ENCODE results near the gene HACD4.

The HACD4 gene

DNA sequence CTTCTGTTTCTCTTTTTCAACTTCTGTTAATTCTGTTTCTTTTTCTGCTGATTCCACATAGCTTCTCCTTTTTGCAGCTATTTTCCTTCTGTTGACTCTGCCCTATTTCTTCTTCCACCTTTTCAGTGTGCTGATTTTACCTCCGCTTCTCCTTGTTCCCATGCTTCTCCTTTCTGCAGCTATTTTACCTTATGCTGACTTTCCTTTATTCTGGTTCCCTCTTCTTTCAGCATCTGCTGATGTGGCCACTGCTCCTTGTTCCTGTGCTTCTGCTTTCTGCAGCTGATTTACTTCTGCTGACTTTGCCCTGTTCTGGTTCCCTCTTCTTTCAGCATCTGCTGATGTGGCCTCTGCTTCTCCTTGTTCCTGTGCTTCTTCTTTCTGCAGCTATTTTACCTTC is 58.8 kb downstream of the HACD4 start:
- in situ Hi-C loops (cut with HindIII; ENCODE audit: low sequenced_read_pairs), result no loop called here
- TF ChIP-seq, protein P1, sequence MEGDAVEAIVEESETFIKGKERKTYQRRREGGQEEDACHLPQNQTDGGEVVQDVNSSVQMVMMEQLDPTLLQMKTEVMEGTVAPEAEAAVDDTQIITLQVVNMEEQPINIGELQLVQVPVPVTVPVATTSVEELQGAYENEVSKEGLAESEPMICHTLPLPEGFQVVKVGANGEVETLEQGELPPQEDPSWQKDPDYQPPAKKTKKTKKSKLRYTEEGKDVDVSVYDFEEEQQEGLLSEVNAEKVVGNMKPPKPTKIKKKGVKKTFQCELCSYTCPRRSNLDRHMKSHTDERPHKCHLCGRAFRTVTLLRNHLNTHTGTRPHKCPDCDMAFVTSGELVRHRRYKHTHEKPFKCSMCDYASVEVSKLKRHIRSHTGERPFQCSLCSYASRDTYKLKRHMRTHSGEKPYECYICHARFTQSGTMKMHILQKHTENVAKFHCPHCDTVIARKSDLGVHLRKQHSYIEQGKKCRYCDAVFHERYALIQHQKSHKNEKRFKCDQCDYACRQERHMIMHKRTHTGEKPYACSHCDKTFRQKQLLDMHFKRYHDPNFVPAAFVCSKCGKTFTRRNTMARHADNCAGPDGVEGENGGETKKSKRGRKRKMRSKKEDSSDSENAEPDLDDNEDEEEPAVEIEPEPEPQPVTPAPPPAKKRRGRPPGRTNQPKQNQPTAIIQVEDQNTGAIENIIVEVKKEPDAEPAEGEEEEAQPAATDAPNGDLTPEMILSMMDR (IDR thresholded peaks at IDR 0.05; ENCODE audit: low read depth, low read length), result no peak
- no peak for DNase-seq (ENCODE audit: low read depth, low spot score)
- no peak overlapping the region for H3K4me3 ChIP-seq (ENCODE audit: low read depth, low read length)

GRCh38 chr9:20962536-20963225 is 68.8 kb downstream of the HACD4 start:
- H3K4me3 ChIP-seq (ENCODE audit: low read depth, low read length), result no peak overlapping the region
- no peak for DNase-seq (ENCODE audit: low read depth, low spot score)
- in situ Hi-C loops (cut with HindIII; ENCODE audit: low sequenced_read_pairs), result no loop called here
- TF ChIP-seq, protein P1 (IDR thresholded peaks at IDR 0.05; ENCODE audit: low read depth, low read length), result no peak

GRCh38 chr9:20950707-20951106 is 80.7 kb downstream of the HACD4 start:
- H3K4me3 ChIP-seq (ENCODE audit: low read depth, low read length), result no peak overlapping the region
- no peak for DNase-seq (ENCODE audit: low read depth, low spot score)
- TF ChIP-seq, protein P1 (IDR thresholded peaks at IDR 0.05; ENCODE audit: low read depth, low read length), result no peak
- in situ Hi-C loops (cut with HindIII; ENCODE audit: low sequenced_read_pairs), result no loop called here

All from astrocyte of the spinal cord (primary cell).